SK-N-SH (cell line): Measurements from ENCODE around the gene CD101.

ENCODE experiments used
- EZH2phosphoT487 ChIP-seq: fragments of 200-600 bp; sonication (generic); IDR thresholded peaks from 2 replicates; pipeline ENCODE4 v1.6.1; 2017; ENCODE audit warnings: low read depth, mixed run types, mild to moderate bottlenecking, antibody characterized with exemption, moderate library complexity, borderline replicate concordance
- TF ChIP-seq, protein P1 (sequence below): fragments of 200-600 bp; sonication (generic); IDR thresholded peaks from 2 replicates; pipeline ENCODE4 v1.6.1; 2017; ENCODE audit warnings: antibody characterized with exemption, mild to moderate bottlenecking, moderate library complexity

DNA sequence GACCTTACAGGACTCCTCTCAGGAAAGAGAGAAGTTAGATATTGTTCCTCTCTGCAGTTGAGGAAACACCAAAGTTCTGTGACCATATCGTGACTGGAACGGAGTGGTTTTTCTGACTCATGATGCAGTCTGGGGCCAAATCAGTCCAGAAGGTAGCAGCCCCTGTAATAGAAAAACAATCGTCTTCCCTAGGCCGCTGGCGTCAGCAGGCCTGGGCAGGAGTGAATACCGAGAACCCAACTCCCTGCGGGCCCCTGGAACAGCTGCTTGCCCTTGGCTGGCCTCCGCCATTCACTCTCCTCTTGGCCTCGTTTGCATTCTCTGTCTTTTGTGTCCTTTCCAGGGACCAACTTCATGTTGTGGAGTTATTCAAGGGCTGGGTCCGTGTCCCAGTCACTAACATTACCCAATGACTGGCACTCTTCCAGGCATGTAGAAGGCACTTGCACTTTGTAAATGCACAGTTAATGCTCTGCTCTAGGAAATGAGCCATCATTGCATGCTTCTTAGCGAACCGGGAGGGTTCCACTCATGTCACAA is 10.9 kb upstream of the CD101 start:
- TF ChIP-seq, protein P1, sequence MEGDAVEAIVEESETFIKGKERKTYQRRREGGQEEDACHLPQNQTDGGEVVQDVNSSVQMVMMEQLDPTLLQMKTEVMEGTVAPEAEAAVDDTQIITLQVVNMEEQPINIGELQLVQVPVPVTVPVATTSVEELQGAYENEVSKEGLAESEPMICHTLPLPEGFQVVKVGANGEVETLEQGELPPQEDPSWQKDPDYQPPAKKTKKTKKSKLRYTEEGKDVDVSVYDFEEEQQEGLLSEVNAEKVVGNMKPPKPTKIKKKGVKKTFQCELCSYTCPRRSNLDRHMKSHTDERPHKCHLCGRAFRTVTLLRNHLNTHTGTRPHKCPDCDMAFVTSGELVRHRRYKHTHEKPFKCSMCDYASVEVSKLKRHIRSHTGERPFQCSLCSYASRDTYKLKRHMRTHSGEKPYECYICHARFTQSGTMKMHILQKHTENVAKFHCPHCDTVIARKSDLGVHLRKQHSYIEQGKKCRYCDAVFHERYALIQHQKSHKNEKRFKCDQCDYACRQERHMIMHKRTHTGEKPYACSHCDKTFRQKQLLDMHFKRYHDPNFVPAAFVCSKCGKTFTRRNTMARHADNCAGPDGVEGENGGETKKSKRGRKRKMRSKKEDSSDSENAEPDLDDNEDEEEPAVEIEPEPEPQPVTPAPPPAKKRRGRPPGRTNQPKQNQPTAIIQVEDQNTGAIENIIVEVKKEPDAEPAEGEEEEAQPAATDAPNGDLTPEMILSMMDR = no peak
- no peak for TF ChIP-seq EZH2phosphoT487
